Liver (tissue), 3 donors: ENCODE data around the gene RPS14.

Experiments
- CTCF ChIP-seq: fragments of 150-350 bp; IDR thresholded peaks from 2 replicates; pipeline ENCODE4 v1.5.1; 2017; ENCODE audit warnings: improper control_type of control experiment, low read depth, low read length; ENCODE audit not compliant: missing input control
- REST ChIP-seq: IDR thresholded peaks from 2 replicates; pipeline ENCODE4 v1.6.1; 2016; ENCODE audit warnings: antibody characterized with exemption, mild to moderate bottlenecking
- TAF1 ChIP-seq: conservative IDR thresholded peaks from 2 replicates; pipeline ENCODE4 v1.6.1; 2016; ENCODE audit warnings: antibody characterized with exemption, mild to moderate bottlenecking
- TF ChIP-seq, protein P1 (sequence below): IDR thresholded peaks from 2 replicates; pipeline ENCODE4 v1.6.1; 2016; ENCODE audit warnings: antibody characterized with exemption
- donor health status: healthy.
- donor health status: healthy.

DNA sequence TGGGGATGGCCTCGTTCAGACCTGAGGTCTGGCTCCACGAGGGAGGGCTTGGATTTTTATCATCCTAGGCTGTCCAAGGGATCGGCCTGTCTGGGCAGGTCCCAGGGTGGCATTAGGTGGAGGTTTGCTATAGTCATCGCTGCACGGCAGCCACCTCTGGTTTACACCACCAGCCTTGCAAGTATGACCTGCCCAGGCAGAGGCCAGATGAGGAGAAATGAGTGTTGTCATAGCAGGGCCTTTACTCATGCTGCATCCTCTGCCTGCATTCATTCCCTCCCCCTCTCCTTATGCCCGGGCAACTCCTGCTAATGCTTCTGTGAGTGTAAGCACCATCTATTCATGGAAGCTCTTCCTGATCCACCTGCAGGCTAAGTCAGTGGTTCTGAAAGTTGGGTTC is 43.1 kb upstream of the RPS14 start:
- no peak for TF ChIP-seq CTCF
- TF ChIP-seq, protein P1, sequence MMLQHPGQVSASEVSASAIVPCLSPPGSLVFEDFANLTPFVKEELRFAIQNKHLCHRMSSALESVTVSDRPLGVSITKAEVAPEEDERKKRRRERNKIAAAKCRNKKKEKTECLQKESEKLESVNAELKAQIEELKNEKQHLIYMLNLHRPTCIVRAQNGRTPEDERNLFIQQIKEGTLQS: no peak
- no peak for TF ChIP-seq TAF1
- no peak for TF ChIP-seq REST
